Cardiac fibroblast (primary cell): ENCODE measurements around the gene CATSPERZ.
A peak's percentile ranks its signal among the peaks of the same experiment; 100 is the strongest.

Source experiments
- DNase-seq, 2 donors: peaks; one replicate each; pipeline versions ENCODE4 v3.0.0 to v3.0.0-alpha.2; 2010; ENCODE audit warnings: low read depth in 2 of 2
- H3K4me3 ChIP-seq, 2 donors: replicated peaks in 1 of 2; 1 replicate in 1 of 2; 2 replicates in 1 of 2; pipeline ENCODE4 v1.5.1; 2011; ENCODE audit warnings: low read depth in 2 of 2, low read length in 2 of 2, mild to moderate bottlenecking in 2 of 2, moderate library complexity in 1 of 2
- CTCF ChIP-seq: IDR thresholded peaks from one replicate; pipeline ENCODE4 v1.5.1; 2011; ENCODE audit warnings: low read depth, mild to moderate bottlenecking, low read length, inconsistent platforms

CATSPERZ gene

DNA sequence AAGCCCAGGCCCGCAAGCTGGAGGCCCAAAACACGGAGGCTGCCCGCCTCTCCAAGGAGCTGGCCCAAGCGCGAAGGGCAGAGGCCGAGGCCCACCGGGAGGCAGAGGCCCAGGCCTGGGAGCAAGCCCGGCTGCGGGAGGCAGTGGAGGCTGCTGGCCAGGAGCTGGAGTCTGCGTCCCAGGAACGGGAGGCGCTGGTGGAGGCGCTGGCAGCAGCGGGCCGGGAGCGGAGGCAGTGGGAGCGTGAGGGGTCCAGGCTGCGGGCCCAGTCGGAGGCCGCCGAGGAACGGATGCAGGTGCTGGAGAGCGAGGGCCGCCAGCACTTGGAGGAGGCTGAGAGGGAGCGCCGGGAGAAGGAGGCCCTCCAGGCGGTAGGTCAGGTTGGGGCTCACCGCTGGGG lies 44.6 kb downstream of the CATSPERZ start:
- no peak overlapping the region for H3K4me3 ChIP-seq
- DNase-seq: no peak
- TF ChIP-seq CTCF: no peak

DNA sequence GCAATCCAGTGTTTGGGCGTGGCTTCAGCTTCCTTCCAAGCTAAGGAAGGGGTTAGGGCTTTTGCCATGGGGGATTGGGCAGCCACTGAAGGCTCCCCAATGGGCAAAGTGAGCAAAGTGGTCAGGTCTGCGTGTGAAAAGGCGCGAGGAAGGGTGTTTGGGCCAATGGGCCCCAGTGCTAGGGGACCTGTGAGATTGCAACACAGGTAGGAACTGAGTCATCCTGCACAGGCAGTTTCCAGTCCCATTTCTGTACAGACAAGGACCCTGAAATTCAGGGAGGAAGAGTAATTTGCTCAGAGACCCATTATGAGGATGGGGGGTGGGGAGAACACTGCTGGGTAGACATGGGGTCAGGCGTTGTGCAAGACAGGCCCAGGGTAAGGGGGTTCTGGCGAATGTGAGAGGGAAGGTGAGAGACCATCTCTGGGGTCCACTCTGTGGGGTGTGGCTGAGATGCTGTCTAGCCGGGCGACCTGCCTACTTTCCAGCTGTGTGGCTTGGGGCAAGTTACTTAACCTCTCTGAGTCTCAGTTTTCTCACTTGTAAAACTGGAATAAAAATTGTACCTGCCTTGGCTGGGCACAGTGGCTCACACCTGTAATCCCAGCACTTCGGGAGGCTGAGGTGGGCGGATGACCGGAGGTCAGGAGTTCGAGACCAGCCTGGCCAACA lies 47.2 kb downstream of the CATSPERZ start:
- DNase-seq: peak in 1 of 2 donors; percentile 31
- H3K4me3 ChIP-seq: no peak overlapping the region

DNA sequence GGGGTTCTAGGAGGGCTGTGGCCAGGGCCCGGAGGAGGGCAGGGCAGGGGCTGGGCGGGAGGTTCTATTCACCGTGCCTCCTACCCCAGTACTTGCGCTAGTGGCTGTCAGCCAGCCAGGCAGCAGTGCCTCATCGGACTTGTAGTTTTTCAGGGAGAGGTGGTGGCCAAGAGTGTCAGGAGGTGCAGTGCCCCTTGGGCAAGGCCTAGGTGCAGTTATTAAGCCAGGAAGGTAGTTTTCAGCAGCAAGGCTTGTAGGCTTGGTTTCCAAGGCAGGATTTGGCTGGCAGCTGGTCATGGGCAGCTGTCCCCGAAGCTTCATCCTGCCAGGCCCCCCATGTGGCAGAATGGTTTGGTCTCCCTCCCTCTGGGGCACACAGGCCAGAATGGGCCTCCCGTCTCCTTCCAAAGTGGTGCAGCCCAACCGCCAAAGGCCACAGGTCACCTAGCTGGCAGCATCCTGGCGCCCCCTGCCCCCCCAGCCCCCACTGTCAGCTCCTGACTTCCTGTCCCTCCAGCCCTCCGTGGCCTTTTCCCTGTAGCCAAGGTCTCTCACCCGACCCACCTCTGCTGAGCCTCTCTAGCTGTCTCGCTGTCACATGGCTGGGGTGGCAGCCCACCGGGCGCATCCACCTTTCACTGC lies 48.3 kb downstream of the CATSPERZ start:
- TF ChIP-seq CTCF: no peak
- no peak overlapping the region for H3K4me3 ChIP-seq

More for the DNA sequence above, 47.2 kb downstream of the CATSPERZ start:
- TF ChIP-seq CTCF: no peak

DNA sequence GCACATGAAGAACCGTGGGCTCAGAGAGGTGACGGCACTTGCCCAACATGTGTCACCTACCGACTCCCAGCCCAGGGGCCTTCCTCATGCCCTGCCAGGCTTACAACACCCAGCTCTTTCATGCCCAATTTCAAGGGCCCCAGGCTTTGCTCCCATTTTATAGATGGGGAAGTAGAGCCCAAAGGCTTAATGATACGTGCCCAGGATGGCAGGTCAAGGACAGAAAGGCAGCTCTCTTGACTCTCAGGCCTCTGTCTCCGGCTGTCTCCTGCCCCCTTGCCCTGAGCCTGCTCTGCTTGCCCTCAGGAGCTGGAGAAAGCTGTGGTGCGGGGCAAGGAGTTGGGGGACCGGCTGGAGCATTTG lies 48.8 kb downstream of the CATSPERZ start:
- H3K4me3 ChIP-seq: no peak overlapping the region
- no peak for TF ChIP-seq CTCF
- no peak for DNase-seq

More for the DNA sequence above, 48.3 kb downstream of the CATSPERZ start:
- DNase-seq: no peak

GRCh38 chr11:64349404-64349803 lies 49.2 kb downstream of the CATSPERZ start:
- DNase-seq: no peak
- no peak overlapping the region for H3K4me3 ChIP-seq

GRCh38 chr11:64351136-64351631 lies 51.0 kb downstream of the CATSPERZ start:
- H3K4me3 ChIP-seq: no peak overlapping the region
- TF ChIP-seq CTCF: no peak
- DNase-seq: no peak

More at GRCh38 chr11:64349404-64349803, 49.2 kb downstream of the CATSPERZ start:
- no peak for TF ChIP-seq CTCF
